Embryonic facial prominence (tissue), 1 donor: Measurements from ENCODE around the gene STIM2.

Source experiments
- DNase-seq: peaks from one replicate; pipeline ENCODE4 v3.0.0-alpha.2; 2016; ENCODE audit errors: extremely low spot score

Gene STIM2

DNA sequence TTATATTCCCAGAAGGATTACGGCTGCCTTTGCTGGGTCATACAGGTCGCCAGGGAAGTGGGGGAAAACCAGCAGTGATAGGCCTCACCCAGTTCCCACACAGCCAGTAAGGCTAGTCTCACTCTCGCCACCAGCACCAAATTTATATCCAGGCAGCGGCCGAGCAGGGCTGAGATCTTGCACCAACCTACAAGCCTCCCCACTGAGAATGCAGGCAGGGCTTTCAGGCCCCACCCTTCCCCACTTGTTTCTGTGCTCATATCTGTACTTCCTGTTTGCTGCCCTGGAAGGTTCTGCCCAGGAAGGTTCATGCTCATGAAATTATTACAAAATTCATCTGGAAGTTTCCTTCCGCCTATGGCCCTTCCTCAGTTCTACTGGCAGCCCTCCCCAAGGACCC is 179.7 kb downstream of the STIM2 start:
- DNase-seq: no peak

DNA sequence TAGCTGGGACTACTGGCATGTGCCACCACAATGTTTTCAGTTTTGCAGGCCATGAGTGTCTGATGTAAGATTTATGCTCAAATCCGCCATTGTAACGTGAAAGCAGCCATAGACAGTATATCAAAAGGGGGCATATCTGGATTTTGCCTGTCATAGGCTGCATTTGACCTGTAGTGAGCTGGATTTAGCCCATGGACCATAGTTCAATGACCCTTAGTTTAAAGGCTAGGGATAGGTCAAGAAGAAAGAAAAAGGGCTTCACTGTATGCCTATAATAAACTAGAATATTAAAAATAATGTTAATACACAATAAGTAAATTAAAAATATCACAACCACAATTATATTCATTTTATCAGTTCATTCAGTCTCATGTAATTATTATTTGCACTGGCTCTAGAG is 181.8 kb downstream of the STIM2 start:
- no peak for DNase-seq

DNA sequence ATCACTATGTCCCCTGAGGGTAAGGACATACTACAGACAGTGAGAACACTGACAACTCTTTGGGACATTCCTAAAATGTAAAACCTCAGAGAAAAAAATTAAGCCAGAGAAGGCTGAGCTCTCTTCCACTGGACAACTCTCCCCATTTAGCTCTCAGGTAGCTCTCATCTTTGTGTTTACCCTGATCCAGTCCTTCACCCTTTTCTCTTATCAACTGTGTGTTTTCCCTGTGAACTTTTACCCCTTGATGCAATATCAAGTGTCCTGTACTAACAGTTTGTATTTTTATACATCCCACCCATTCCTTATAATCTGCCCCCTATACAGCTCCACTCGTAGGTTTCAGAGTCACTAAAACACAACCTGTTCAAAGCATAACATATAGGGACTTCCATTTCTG is 182.6 kb downstream of the STIM2 start:
- DNase-seq: no peak

DNA sequence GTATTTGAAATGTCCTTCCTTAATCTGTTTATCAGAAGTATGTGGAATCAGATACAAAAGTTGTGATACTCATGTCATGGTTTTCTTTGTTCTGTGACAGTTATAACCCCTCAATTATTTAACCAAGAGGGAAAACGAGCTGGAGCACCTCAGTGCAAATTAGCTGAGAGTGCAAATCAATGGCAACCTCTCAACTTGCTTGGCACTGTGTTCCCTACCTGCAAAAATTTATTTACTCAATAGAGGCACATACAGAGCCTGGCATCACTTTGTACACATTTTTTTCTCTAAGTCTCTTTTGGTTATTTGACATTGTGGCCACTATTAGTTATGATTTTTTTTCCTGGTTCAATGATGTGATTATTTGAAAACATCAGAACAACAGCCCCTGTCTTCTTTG is 186.2 kb downstream of the STIM2 start:
- DNase-seq: no peak

DNA sequence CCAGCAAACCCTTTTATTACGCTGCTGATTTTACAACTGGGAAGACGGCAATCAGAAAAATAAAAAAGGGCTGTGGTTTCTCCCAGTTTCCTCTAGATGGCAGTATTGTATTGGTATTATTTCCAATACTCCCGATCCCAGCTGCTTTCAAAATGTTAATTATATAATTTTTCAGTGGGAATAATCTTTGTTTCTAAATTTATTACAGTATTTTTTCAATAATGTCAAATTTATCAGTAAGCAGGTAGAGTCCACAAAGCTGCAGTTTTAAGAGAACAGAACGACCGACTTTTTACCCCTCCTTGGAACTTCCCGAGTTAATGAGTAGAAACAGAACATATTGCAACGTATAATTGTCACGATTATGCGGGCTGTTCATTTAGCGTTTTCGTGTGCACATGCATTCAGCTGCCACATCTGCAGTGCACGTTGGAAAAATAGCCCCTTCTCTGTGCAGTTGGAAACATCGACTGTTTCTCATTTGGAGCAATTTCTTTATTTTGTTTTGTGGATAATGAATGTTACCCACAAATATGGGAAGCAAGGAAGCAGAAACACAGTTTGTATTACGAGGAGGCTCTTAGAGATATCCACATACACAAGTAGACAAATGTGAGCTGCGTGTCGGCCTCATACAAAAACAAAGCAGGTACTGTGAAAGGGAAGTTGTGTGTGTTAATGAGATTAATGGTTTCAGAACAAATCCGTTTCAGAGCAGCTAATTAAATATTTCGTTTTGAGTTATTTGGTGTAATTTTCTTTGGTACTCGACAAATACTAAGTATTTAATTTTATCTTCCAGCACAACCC is 188.0 kb downstream of the STIM2 start:
- peak; percentile 54 for DNase-seq

DNA sequence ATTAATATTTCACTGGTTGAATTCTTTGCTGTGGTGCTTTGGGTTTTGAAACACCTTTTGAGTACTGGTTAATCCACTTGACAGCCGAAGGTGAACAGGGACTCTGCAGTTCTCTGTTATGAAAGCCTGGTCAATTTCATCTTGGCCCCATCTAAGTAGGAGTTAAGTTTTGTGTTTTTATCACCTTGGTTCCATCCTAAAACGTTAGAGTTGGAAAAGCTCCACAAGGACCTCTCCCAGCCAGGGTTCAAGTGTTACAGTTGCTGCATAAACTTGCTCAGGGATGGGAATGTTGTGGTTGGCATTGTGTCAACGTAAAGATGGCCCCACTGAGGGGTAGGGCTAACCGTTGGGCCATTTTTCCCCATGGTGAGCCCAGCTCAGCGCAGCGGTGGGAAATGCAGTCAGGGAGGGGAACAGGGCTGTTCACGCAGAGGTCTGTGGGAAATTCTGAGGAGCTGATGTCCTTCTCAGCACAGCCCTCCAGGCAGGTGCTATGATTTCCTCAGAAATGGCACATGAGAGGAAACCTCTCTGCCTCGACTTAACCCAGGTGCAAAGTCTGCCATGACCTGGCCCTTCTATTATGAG is 188.7 kb downstream of the STIM2 start:
- no peak for DNase-seq

DNA sequence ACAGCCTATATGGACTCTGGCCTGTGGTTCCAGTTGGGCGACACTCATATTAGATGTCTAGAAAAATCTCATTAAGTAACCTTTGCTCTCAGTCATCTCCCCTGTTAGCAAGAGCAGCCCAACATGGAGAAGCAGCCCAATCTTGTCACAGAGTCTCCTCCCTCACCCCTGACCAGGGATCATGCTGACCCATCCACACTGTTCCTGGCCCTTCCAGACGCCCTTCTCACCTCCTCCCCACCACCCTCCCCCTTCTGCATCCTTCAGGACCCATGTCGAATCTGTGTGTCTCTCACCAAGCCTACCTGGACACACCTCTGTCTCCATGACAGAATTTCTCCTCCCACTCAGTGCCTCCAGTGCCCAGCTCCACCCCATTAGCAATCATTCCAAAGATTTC is 190.1 kb downstream of the STIM2 start:
- DNase-seq: no peak

DNA sequence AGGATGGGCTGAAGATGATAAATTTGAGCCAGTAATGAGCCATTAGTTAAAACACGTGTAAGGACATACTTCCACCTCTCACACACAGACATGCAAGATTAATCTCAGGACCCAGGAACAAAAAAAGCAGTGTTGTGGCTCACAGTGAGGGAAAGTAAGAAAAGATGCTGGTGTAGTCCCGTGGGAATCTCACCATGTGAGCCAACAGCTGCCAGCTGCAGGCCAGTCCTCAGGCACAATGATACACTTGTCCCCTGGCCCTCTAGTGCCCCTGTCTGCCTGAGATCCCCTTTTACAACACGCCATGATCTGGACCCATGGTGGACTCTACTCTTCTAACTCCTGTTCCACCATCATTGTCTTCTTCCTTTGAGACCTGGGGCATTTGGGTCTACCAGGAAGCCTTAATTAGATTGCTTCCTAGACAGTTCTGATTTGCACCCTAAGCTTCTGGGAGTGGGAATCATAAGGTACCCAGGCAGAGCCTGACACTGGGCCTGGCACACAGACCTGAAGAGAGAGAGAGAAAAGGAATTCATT is 194.7 kb downstream of the STIM2 start:
- DNase-seq: no peak

DNA sequence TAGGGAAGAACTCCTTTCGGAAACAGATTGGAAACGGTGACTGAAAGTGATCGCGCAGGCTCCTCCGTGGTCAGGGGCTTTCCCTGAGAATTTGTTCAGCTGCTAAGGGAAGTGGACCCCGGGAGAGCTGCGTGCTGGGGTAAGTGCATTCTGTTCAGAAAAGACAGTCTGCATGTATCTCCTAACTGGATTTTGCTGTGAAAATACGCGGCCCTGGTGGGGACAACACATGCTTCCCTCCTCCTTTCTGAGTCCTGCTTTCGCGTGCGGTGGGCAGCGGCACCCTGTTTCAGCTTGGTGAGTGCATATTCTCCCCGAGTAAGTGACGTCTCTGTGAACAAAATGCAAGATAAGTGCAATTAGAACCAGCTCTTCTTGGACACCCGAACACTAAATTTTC is 195.6 kb downstream of the STIM2 start:
- no peak for DNase-seq

DNA sequence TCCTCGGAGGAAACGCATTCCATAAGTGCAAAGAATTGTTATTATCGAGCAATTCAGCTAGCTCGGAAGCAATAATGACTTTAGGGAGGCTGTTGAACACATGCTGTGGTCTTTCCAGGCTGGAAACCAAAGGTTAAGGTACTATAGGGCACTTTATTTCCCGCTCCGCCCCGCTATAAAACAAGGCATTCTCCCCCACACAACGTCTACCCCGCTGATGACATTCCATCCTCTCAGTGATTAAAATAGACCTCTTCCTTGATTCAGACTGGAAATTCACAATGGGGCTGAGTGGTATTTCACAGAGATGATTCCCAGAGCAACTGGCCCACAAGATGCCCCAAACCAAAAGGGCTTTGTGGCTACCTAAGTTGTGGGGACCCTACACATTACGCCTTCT is 196.4 kb downstream of the STIM2 start:
- no peak for DNase-seq

DNA sequence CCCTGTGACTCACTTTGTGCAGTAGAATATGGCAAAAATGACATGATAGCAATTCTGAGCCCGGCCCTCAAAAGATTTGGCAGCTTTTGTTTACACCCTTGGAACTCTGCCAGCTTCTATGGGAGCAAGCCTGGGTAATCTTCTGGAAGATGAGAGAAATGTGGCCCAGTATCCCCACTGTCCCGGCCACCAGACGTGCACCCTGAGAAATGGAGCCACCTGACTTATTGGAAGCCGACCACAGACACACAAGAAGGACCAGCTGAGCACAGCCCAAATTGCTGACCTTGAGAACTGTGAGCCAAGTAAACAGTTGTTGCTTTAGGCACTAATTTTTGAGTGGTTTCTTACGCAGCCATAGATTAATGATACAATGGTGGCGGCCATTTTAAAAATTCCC is 197.0 kb downstream of the STIM2 start:
- no peak for DNase-seq

DNA sequence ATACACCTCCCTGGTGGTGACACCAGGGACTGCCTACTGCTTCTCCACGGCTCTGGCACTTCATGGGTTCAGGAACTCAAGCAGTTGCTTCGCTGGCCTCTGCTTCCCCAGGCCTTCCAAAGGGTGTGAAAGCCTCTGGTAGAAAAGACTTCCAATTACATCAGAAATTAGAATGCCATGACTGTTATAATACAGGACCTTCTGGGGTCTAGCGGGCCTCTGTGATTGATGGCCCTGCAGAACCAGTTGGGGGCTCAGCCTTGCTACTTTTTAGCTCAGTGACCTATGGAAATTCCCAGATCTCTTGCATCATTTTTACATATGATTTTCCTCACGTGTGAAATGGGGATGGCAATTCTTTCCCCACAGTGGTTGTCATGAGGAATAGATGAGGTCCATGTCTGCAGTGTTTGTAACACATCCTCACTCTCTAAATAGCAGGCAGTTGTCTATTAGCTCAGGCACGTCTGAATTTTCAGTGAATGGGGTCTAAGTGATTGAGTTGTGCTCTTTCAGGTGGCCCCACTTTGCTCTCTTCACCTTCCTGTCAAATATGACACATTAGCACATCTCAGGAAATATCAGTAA is 198.3 kb downstream of the STIM2 start:
- no peak for DNase-seq

DNA sequence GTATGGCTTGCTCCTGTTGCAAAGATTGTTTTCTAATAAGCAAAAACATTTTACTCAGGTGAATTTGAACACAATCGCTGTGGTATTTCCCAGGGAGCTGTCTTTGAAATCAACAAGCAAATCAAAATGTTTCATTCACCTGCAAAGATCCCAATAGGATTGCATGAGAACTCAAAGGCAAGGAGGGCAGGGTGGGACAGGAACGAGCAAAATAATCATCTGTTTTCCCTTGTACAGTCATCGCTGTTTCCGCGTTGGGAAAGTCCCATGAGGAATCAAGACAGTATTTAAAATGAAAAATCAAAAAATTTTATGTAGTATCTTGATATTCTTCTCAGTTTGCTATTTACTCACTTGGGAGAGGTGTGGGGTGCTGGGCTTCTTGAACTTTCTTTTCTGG is 198.8 kb downstream of the STIM2 start:
- no peak for DNase-seq

DNA sequence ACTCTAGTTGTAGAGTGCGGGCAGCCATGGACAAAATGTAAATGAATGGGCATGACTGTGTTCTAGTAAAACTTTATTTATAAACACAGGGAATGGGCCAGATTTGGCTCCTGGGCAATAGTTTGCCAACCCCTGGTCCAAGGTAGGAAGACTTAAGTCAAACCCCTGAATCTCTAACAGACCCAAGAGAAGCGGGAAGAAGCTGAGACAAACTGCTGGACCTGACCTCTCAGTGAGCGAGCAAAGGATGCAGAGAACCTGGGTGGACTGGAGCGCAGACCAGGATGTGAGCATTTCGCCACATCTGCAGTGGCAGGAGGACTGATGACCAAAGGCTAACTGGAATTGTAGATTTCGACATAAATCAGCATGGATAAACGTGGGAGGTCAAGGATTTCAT is 201.6 kb downstream of the STIM2 start:
- DNase-seq: no peak

DNA sequence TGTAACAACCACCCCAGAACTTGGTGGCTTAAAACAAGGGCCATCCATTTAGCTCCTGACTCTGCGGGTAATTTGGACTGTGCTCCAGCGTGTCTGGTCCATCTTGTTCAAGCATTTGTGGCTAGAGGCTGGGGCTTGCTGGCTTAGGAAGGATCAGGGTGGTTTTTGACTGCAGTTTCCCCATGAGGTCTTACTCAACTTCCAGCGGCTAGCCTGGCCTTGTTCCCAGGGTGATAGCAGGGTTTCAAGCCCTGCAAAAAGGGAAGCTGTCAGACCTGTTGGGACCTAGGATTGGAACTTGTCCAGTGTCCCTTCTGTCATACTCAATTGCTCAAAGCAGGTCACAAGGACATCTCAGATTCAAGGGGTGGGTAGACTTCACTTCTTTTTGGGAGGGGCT is 205.9 kb downstream of the STIM2 start:
- DNase-seq: no peak

DNA sequence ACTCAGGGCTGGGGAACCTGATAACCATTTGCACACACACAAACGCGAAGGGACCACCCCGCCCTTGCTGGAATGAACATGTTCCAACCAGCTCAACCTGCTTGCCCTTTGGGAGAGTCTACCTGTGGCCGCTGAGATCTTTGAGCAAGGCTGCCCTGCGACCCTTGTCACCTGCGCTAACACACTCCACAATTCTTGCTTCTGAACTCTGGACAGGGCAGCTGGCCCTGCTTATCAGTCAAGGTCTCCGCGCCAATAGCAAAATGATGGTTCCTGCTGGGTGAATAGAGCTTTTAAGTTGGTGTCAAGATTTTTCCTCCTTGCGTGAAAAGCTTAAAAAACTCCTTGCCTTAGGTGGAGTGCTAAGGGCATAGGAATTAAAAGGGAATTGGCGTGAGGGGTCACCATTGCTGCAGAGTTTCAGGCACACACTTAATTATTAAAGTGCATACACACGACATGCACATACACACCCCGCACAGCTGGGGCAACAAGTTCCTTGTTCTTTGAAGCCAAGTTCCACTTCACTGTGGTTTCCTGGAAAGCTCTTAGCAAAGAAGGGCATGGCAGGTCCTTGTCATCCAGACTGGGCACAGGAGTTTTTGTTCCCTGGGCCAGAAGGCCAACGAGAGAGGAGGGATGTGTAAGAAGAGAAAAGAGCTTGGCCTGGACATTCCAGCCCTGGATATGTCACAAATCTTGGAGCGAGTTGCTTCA is 207.7 kb downstream of the STIM2 start:
- no peak for DNase-seq
